HepG2 (cell line): ENCODE data around the gene RPH3AL. TPM values are rescaled to one million over a fixed set of nuclear protein-coding genes. Genes with fewer than 3 reads are reported as not detected.
A peak's percentile ranks its signal among the peaks of the same experiment; 100 is the strongest.

Experiments used
- ATF2 ChIP-seq: sonication (generic); formaldehyde crosslinking; IDR thresholded peaks from 2 replicates; pipeline ENCODE4 v1.4.0; 2020; ENCODE audit warnings: missing genetic modification reagents
- DMAP1 ChIP-seq: IDR thresholded peaks from 2 replicates; pipeline ENCODE4 v1.6.1; 2016
- FOSL1 ChIP-seq: sonication (generic); formaldehyde crosslinking; IDR thresholded peaks from 2 replicates; pipeline ENCODE4 v1.9.0; 2021; ENCODE audit warnings: missing genetic modification reagents, borderline replicate concordance
- GATAD1 ChIP-seq: IDR thresholded peaks from 2 replicates; pipeline ENCODE4 v1.6.1; 2016; ENCODE audit warnings: missing genetic modification reagents, missing compliant biosample characterization
- KLF13 ChIP-seq: sonication (generic); formaldehyde crosslinking; IDR thresholded peaks from 2 replicates; pipeline ENCODE4 v1.4.0; 2020; ENCODE audit warnings: mild to moderate bottlenecking, missing genetic modification reagents
- MAZ ChIP-seq, 2 experiments: sonication (generic) in 1 of 2; formaldehyde crosslinking in 1 of 2; IDR thresholded peaks; 2 replicates each; pipeline versions ENCODE4 v1.5.0 to v1.6.1; 2012 to 2020; ENCODE audit warnings: low read depth in 2 of 2, mild to moderate bottlenecking in 2 of 2, borderline replicate concordance in 1 of 2, improper control_type of control experiment in 1 of 2, low read length in 1 of 2, missing genetic modification reagents in 1 of 2, moderate library complexity in 1 of 2
- NR2F6 ChIP-seq, 2 experiments: IDR thresholded peaks; 2 replicates each; pipeline ENCODE4 v1.6.1; 2016; ENCODE audit warnings: antibody characterized with exemption in 1 of 2, mild to moderate bottlenecking in 1 of 2
- TARDBP ChIP-seq: sonication (generic); formaldehyde crosslinking; IDR thresholded peaks from 2 replicates; pipeline ENCODE4 v1.8.0; 2022; ENCODE audit warnings: mild to moderate bottlenecking, missing genetic modification reagents
- ZFP1 ChIP-seq: IDR thresholded peaks from 2 replicates; pipeline ENCODE4 v1.6.1; 2016
- ZNF770 ChIP-seq: sonication (generic); formaldehyde crosslinking; IDR thresholded peaks from 2 replicates; pipeline ENCODE4 v1.5.0; 2020; ENCODE audit warnings: mild to moderate bottlenecking, missing genetic modification reagents
- polyA plus RNA-seq, 8 experiments: library from polyadenylated mRNA; depleted of rRNA in 3 of 8; stranded (reverse) in 7 of 8; unstranded in 1 of 8; fragments of >200 nt; fragmentation: Illumina TruSeq in 4 of 8; extraction: Trizol in 4 of 8; gene quantifications; 2 replicates each; pipeline versions ENCODE4 v1.2.1 to v1.2.3, GENCODE V29; 2011 to 2016; ENCODE audit warnings: low read depth in 4 of 8, missing spikeins in 1 of 8, mixed read lengths in 1 of 8; ENCODE audit not compliant: insufficient read depth in 1 of 8
- total RNA-seq, 5 experiments: library from RNA; depleted of rRNA; stranded (reverse); fragments of >200 nt; fragmentation: Illumina TruSeq; extraction: Trizol; gene quantifications; 2 replicates each; pipeline ENCODE4 v1.2.3, GENCODE V29; 2016; ENCODE audit warnings: low read depth in 1 of 5

Gene RPH3AL
- total and polyA plus RNA-seq, 2 of the 13 experiments (the other 11 are each of a cell fraction or from before 2014, with no cell fraction given) = 7.8 to 16.4 TPM

- peak; percentile 91 for TF ChIP-seq NR2F6 (IDR thresholded peaks at IDR 0.05)
- peak; percentile 96 for TF ChIP-seq NR2F6 (CRISPR knock-in tag; IDR thresholded peaks at IDR 0.05)
- TF ChIP-seq GATAD1 = peak; percentile 38; the same call in 1 of the 2 replicates
- TF ChIP-seq FOSL1 (CRISPR knock-in tag) = no peak
- no peak for TF ChIP-seq KLF13 (CRISPR knock-in tag)
- 0 out of 2 replicates have a peak, but pooled peaks have one; percentile 37 for TF ChIP-seq ZFP1 (CRISPR knock-in tag)
- peak; percentile 63 for TF ChIP-seq DMAP1 (CRISPR knock-in tag)
- peak; percentile 90; the same call in 1 of the 2 replicates for TF ChIP-seq TARDBP (CRISPR knock-in tag)
- peak; percentile 61 for TF ChIP-seq ZNF770 (CRISPR knock-in tag)
- TF ChIP-seq MAZ (IDR thresholded peaks at IDR 0.05; ENCODE audit: borderline replicate concordance, low read depth, low read length) = no peak
- no peak for TF ChIP-seq MAZ (CRISPR knock-in tag; IDR thresholded peaks at IDR 0.05; ENCODE audit: low read depth)
- peak; percentile 26; the same call in 1 of the 2 replicates for TF ChIP-seq ATF2 (CRISPR knock-in tag)
- TF ChIP-seq, all 625 proteins: peak for 168
These were observed 41.5 kb upstream of the RPH3AL start (continued) for GRCh38 chr17:393806-394717.
